Measurements from ENCODE around the gene MRPS12.
A peak's percentile ranks its signal among the peaks of the same experiment; 100 is the strongest.
"Not testable (repeated sequence)": the region's sequence is repeated elsewhere in the genome, so short reads cannot be mapped to it uniquely, and the experiment has no call there.

MRPS12 gene

DNA sequence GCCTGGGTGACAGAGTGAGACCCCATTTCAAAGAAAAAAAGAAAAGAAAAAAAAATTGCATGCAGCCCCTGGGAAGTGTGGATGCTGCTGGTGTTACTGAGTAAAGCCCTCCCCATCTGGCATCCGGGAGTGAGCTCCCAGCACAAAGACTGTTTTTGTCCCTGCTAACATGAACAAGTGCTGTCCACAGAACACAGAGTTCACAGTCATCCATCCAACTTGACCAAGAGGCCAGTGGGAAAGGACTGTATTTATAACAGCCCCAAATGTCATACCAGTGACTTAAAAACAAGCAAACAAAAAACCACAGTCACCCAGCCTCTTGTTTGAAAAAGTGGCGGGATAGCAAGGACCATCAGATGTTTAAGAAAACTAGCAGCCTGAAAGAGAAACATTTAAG, 34.0 kb downstream of the MRPS12 start:
- Histone ChIP-seq H3K36me3 (peaks cover 0 to 11% (median 6%) of the 10 kb centered on the region in 3 donors), H3K9me3 (no peaks in the 10 kb centered on the region), H3K27ac (no peak overlapping the region), H3K4me1 (peaks cover 0 to 8% (median 1%) of the 10 kb centered on the region in 4 donors), H3K4me3 (no peak overlapping the region), H3K27me3 (no peaks in the 10 kb centered on the region)
- no peak for DNase-seq
- TF ChIP-seq, protein P1, sequence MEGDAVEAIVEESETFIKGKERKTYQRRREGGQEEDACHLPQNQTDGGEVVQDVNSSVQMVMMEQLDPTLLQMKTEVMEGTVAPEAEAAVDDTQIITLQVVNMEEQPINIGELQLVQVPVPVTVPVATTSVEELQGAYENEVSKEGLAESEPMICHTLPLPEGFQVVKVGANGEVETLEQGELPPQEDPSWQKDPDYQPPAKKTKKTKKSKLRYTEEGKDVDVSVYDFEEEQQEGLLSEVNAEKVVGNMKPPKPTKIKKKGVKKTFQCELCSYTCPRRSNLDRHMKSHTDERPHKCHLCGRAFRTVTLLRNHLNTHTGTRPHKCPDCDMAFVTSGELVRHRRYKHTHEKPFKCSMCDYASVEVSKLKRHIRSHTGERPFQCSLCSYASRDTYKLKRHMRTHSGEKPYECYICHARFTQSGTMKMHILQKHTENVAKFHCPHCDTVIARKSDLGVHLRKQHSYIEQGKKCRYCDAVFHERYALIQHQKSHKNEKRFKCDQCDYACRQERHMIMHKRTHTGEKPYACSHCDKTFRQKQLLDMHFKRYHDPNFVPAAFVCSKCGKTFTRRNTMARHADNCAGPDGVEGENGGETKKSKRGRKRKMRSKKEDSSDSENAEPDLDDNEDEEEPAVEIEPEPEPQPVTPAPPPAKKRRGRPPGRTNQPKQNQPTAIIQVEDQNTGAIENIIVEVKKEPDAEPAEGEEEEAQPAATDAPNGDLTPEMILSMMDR (IDR thresholded peaks at IDR 0.05) = no peak
- intact Hi-C loops (cut with DNase I; ENCODE audit: low total_unique reads) = loop anchor here (10.0 kb wide), 1 partner anchor 160 kb away; the partner anchor contains the start of gene PAK4

DNA sequence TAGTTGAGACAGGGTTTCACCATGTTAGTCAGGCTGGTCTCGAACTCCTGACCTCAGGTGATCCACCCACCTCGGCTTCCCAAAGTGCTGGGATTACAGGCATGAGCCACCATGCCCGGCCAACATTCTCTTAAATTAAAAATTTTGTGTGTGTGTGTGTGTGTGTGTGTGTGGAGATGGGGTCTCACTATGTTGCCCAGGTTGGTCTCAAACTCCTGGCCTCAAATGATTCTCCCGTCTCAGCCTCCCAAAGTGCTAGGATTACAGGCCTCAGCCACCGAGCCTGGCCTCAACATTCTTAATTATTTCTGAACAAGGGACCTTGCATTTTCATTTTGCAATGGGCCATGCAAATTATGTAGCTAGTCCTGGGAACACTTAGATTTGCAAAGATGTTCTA, 35.4 kb downstream of the MRPS12 start:
- not testable (repeated sequence) for DNase-seq, H3K9me3 ChIP-seq, H3K27me3 ChIP-seq, H3K4me3 ChIP-seq, H3K27ac ChIP-seq, H3K4me1 ChIP-seq
- intact Hi-C loops (cut with DNase I; ENCODE audit: low total_unique reads) = loop anchor here (10.0 kb wide), 1 partner anchor 159 kb away; the partner anchor contains the start of gene PAK4
- peaks cover 0 to 11% (median 6%) of the 10 kb centered on the region in 3 donors for H3K36me3 ChIP-seq

GRCh38 chr19:38970664-38971532, 40.2 kb downstream of the MRPS12 start:
- intact Hi-C loops (cut with DNase I; ENCODE audit: low total_unique reads) = loop anchor here (10.0 kb wide), 1 partner anchor 354 kb away; the partner anchor contains the start of gene LRFN1
- H3K27me3 ChIP-seq = no peaks in the 10 kb centered on the region
- DNase-seq = no peak
- TF ChIP-seq, protein P1 (IDR thresholded peaks at IDR 0.05) = no peak
- no peak overlapping the region for H3K4me3 ChIP-seq
- no peaks in the 10 kb centered on the region for H3K9me3 ChIP-seq
- no peak overlapping the region for H3K27ac ChIP-seq
- peaks cover 0 to 13% (median 7%) of the 10 kb centered on the region in 4 donors for H3K4me1 ChIP-seq
- H3K36me3 ChIP-seq = peaks cover 0 to 6% (median 5%) of the 10 kb centered on the region in 3 donors

DNA sequence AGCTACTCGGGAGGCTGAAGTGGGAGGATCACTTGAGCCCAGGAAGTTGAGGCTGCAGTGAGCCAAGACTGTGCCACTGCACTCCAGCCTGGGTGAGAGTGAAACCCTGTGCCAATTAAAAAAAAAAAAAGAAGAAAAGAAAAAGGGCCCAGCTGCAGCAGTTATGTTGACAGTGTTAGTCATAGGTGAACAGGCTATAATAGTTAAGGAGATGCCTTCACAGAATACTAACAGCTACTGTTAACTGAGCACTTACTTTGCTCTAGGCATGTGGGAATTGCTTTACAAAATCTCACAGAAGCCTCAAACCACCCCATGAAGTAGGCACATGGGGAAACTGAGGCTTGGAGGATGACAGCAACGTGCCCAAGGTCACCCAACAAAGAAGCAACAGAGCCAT, 40.9 kb downstream of the MRPS12 start:
- no peak overlapping the region for H3K27ac ChIP-seq
- TF ChIP-seq, protein P1 (IDR thresholded peaks at IDR 0.05) = no peak
- intact Hi-C loops (cut with DNase I; ENCODE audit: low total_unique reads) = loop anchor here (2.0 to 10.0 kb wide), 2 partner anchors 67 to 353 kb away; partner anchors contain the start of gene LRFN1
- no peaks in the 10 kb centered on the region for H3K27me3 ChIP-seq
- peaks cover 0 to 20% (median 13%) of the 10 kb centered on the region in 4 donors for H3K4me1 ChIP-seq
- DNase-seq = no peak
- no peaks in the 10 kb centered on the region for H3K9me3 ChIP-seq
- peaks cover 0 to 6% (median 5%) of the 10 kb centered on the region in 3 donors for H3K36me3 ChIP-seq
- H3K4me3 ChIP-seq = no peak overlapping the region

DNA sequence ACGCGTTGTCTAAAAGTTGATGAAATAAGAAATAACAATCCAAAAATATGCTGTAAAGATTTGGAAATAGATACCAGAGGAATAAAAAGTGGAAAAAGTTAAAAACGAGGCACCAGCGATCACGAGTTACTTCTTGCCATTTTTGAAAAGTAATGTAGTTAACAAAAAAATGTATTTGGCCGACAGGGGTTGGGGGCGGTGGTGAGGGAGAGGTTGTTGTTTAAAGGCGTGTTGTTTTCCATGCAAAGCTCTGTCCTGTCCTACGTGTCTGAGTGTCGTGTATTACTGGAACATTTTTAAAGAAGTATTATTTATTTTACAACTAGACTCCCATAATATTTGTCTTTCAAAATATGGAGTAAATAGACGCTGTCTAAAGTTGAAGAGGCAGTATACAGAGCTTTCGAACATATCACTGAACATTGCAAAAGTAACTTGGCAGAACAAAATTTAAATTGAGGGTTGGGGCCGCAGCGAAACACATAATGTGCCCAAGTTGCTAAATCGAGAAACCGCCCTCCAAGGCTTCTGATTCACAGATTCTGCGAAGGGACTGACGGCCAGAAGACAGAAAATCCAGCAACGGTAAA, 44.0 kb downstream of the MRPS12 start:
- intact Hi-C loops (cut with DNase I; ENCODE audit: low total_unique reads) = loop anchor here (10.0 kb wide), 1 partner anchor 350 kb away; the partner anchor contains the start of gene LRFN1
- Histone ChIP-seq H3K4me1 (peaks cover 0 to 24% (median 14%) of the 10 kb centered on the region in 4 donors), H3K4me3 (peak overlapping the region; percentile 61 to 70), H3K27ac (peak overlapping the region; percentile 93 to 95), H3K9me3 (no peaks in the 10 kb centered on the region), H3K36me3 (no peaks in the 10 kb centered on the region), H3K27me3 (no peaks in the 10 kb centered on the region)
- DNase-seq = no peak
- TF ChIP-seq, protein P1 (IDR thresholded peaks at IDR 0.05) = no peak
